B cell (primary cell): Measurements from ENCODE around the gene TXNRD1. TPM values are rescaled to one million over a fixed set of nuclear protein-coding genes. Genes with fewer than 3 reads are reported as not detected.
"Not testable (repeated sequence)": the region's sequence is repeated elsewhere in the genome, so short reads cannot be mapped to it uniquely, and the experiment has no call there.

ENCODE experiments used
- ATAC-seq: fragments of 200-7000 bp; cut with Tn5 transposase; one replicate; pipeline ENCODE4 v1.10.0; 2021; ENCODE audit warnings: low read depth, mild to moderate bottlenecking, moderate number of reproducible peaks, moderate library complexity
- CTCF ChIA-PET: fragments of 350-600 bp; sonication (Branson Sonifier 250); formaldehyde crosslinking; loops from one replicate; lab custom pipeline; 2021; ENCODE audit warnings: antibody characterized with exemption, inconsistent platforms; lab: Charles Lee
- POLR2A ChIA-PET: fragments of 350-600 bp; sonication (Branson Sonifier 250); formaldehyde crosslinking; loops from one replicate; lab custom pipeline; 2021; ENCODE audit warnings: antibody characterized with exemption; lab: Charles Lee
- DNase-seq: peaks from one replicate; pipeline ENCODE4 v3.0.0; 2013
- H2AFZ ChIP-seq: 2 replicates; pipeline ENCODE4 v1.6.1; 2012; ENCODE audit warnings: mild to moderate bottlenecking, low read depth, low read length; ENCODE audit not compliant: insufficient read depth, poor library complexity, severe bottlenecking
- H3K27ac ChIP-seq, 2 donors: 1 replicate in 1 of 2; 2 replicates in 1 of 2; pipeline ENCODE4 v1.5.1; 2012 to 2013; ENCODE audit warnings: low read length in 2 of 2, mild to moderate bottlenecking in 2 of 2, moderate library complexity in 1 of 2
- H3K27me3 ChIP-seq, 4 experiments: fragments of 200-600 bp in 1 of 4; sonication (generic) in 1 of 4; replicated peaks in 1 of 4; 1 replicate in 2 of 4; 2 replicates in 2 of 4; pipeline versions ENCODE4 v1.6.1 to v1.7.0; 2013 to 2016; ENCODE audit warnings: low read length in 3 of 4, mild to moderate bottlenecking in 2 of 4, mixed read lengths in 1 of 4, moderate library complexity in 1 of 4; ENCODE audit not compliant: insufficient read depth in 4 of 4, control insufficient read depth in 3 of 4; ENCODE audit errors: control extremely low read depth in 1 of 4
- H3K36me3 ChIP-seq, 2 experiments: replicated peaks in 1 of 2; 1 replicate in 1 of 2; 2 replicates in 1 of 2; pipeline versions ENCODE4 v1.6.1 to v1.7.1; 2013; ENCODE audit warnings: low read length in 1 of 2; ENCODE audit not compliant: insufficient read depth in 2 of 2, control insufficient read depth in 1 of 2; ENCODE audit errors: control extremely low read depth in 1 of 2, extremely low read depth in 1 of 2
- H3K4me1 ChIP-seq, 2 donors: fragments of 200-600 bp in 1 of 2; sonication (generic) in 1 of 2; 1 replicate in 1 of 2; 2 replicates in 1 of 2; pipeline versions ENCODE4 v1.5.1 to v1.6.1; 2013 to 2017; ENCODE audit warnings: low read length in 2 of 2; ENCODE audit not compliant: control insufficient read depth in 2 of 2, insufficient read depth in 2 of 2
- H3K4me2 ChIP-seq: replicated peaks from 2 replicates; pipeline ENCODE3; 2012; ENCODE audit warnings: mild to moderate bottlenecking, low read depth, low read length; ENCODE audit not compliant: poor library complexity, severe bottlenecking
- H3K4me3 ChIP-seq, 5 experiments: fragments of 200-600 bp in 1 of 5; sonication (generic) in 1 of 5; 1 replicate in 3 of 5; 2 replicates in 2 of 5; pipeline versions ENCODE4 v1.5.1 to v1.7.0; 2011 to 2016; ENCODE audit warnings: low read length in 4 of 5, mild to moderate bottlenecking in 4 of 5, low read depth in 2 of 5, control low read depth in 1 of 5, moderate library complexity in 1 of 5; ENCODE audit not compliant: insufficient read depth in 1 of 5; ENCODE audit errors: control extremely low read depth in 1 of 5, extremely low read depth in 1 of 5
- H3K79me2 ChIP-seq: fragments of 200-600 bp; sonication (generic); one replicate; pipeline ENCODE4 v1.6.0; 2016; ENCODE audit warnings: low read length; ENCODE audit not compliant: control insufficient read depth, insufficient read depth
- H3K9ac ChIP-seq: fragments of 200-600 bp; sonication (generic); 2 replicates; pipeline ENCODE4 v1.6.1; 2017; ENCODE audit warnings: mild to moderate bottlenecking, low read length, moderate library complexity
- H3K9me3 ChIP-seq, 3 donors: one replicate each; pipeline versions ENCODE4 v1.6.1 to v1.7.1; 2013; ENCODE audit warnings: low read length in 2 of 3; ENCODE audit not compliant: control insufficient read depth in 2 of 3, insufficient read depth in 1 of 3; ENCODE audit errors: control extremely low read depth in 1 of 3
- H4K20me1 ChIP-seq: 2 replicates; pipeline ENCODE4 v1.6.0; 2012; ENCODE audit warnings: mild to moderate bottlenecking, low read length; ENCODE audit not compliant: insufficient read depth, control insufficient read depth, poor library complexity, severe bottlenecking
- H3K27ac Mint-ChIP-seq: one replicate; pipeline ENCODE4 v1.8.0; 2021; ENCODE audit warnings: mixed read lengths
- H3K27me3 Mint-ChIP-seq: one replicate; pipeline ENCODE4 v1.8.0; 2021; ENCODE audit warnings: mixed read lengths
- H3K4me1 Mint-ChIP-seq: one replicate; pipeline ENCODE4 v1.8.0; 2021; ENCODE audit warnings: mixed read lengths
- H3K4me3 Mint-ChIP-seq: one replicate; pipeline ENCODE4 v1.8.0; 2021; ENCODE audit warnings: mixed read lengths
- H3K9me3 Mint-ChIP-seq: one replicate; pipeline ENCODE4 v1.8.0; 2022; ENCODE audit warnings: mixed read lengths; ENCODE audit not compliant: insufficient read depth
- EZH2 ChIP-seq: IDR thresholded peaks from 2 replicates; pipeline ENCODE4 v1.6.1; 2012; ENCODE audit warnings: borderline replicate concordance, low read depth, mild to moderate bottlenecking, moderate library complexity, low read length; ENCODE audit not compliant: insufficient read depth, poor library complexity, severe bottlenecking
- WGBS: methylation state at CpG from one replicate; pipeline ENCODE4 v1.1.5; 2013; ENCODE audit warnings: missing lambda C conversion rate; ENCODE audit not compliant: insufficient coverage; 5-methylcytosine and 5-hydroxymethylcytosine counted together
- intact Hi-C: fragments of 100-400 bp; cut with micrococcal nuclease; formaldehyde crosslinking; loops from one replicate; pipeline ENCODE4 v1.10.0; 2022
- polyA plus RNA-seq: library from polyadenylated mRNA; depleted of rRNA; stranded (reverse); fragments of >200 nt; gene quantifications from 2 replicates; pipeline ENCODE4 v1.2.3, GENCODE V29; 2012
- total RNA-seq, 2 donors: library from RNA; stranded (reverse); fragments of 120-200 nt in 1 of 2; gene quantifications; 1 replicate in 1 of 2; 2 replicates in 1 of 2; pipeline versions ENCODE4 v1.2.3 to v1.2.4, GENCODE V29; 2013 to 2022
- TF ChIP-seq, protein P1 (sequence below): fragments of 200-600 bp; IDR thresholded peaks from one replicate; pipeline ENCODE4 v1.8.0; 2022; ENCODE audit warnings: antibody characterized with exemption, mild to moderate bottlenecking

Gene TXNRD1
- total and polyA plus RNA-seq, 2 donors (not counting 1 experiment from before 2014, with no cell fraction given): 10.1 to 44.6 TPM

DNA sequence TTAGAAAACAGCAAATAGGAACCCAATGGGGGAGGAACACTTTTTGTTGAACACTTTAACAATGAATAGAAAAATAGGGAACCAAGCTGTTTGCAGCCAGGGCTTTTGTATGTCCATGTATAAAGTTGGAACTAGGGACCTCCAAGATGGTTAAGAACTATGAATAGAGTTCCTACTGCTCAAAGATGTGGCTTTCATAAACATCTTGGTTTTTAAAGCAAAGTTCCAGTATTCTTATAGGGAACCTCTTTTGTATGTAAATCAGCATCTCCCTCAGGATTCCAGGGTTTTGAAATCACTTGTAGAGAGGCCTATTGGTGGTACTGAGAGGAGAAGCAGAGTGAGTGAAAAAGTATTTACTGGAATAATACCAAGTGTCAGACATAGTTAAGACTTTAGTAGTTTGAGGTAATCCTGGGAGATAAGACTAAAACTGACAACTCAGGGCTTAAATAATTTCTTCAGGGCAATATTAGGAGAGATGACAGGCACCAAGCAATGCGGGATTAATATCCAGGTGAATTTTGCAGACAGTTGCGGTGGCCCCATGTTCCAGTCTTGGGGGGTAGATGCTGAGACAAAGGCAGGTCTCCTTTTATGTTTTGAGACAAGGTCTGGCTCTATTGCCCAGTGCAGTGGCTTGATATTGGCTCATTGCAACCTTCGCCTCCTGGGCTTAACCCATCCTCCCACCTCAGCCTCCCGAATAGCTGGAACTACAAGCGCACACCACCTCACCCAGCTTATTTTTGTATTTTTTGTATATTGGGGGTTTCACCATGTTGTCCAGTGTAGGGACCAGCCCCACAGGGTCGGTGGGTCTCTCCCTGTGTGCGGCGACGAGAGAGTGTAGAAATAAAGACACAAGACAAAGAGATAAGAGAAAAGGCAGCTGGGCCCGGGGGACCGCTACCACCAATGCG is 77.6 kb downstream of the TXNRD1 start:
- Histone ChIP-seq H3K36me3 (peaks cover 9% of the 10 kb centered on the region in 2 experiments), H2AFZ (no peak overlapping the region), H3K27me3 (no peaks in the 10 kb centered on the region), H3K9me3 (no peaks in the 10 kb centered on the region), H3K27ac (no peak overlapping the region), H3K4me2 (no peak overlapping the region), H3K4me1 (peaks cover 11 to 12% of the 10 kb centered on the region in 2 donors), H3K4me3 (no peak overlapping the region), H4K20me1 (no peaks in the 10 kb centered on the region), H3K79me2 (peaks cover 73% of the 10 kb centered on the region), H3K9ac (no peak overlapping the region)
- H3K4me1 Mint-ChIP-seq: peaks cover 19% of the 10 kb centered on the region
- H3K9me3 Mint-ChIP-seq: no peaks in the 10 kb centered on the region
- no peak for TF ChIP-seq EZH2
- TF ChIP-seq, protein P1, sequence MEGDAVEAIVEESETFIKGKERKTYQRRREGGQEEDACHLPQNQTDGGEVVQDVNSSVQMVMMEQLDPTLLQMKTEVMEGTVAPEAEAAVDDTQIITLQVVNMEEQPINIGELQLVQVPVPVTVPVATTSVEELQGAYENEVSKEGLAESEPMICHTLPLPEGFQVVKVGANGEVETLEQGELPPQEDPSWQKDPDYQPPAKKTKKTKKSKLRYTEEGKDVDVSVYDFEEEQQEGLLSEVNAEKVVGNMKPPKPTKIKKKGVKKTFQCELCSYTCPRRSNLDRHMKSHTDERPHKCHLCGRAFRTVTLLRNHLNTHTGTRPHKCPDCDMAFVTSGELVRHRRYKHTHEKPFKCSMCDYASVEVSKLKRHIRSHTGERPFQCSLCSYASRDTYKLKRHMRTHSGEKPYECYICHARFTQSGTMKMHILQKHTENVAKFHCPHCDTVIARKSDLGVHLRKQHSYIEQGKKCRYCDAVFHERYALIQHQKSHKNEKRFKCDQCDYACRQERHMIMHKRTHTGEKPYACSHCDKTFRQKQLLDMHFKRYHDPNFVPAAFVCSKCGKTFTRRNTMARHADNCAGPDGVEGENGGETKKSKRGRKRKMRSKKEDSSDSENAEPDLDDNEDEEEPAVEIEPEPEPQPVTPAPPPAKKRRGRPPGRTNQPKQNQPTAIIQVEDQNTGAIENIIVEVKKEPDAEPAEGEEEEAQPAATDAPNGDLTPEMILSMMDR: no peak
- 100% methylated on average over 5 of the region's 12 CpGs for WGBS
- H3K4me3 Mint-ChIP-seq: no peak overlapping the region
- intact Hi-C loops: no loop called here
- POLR2A ChIA-PET: no interaction called here
- DNase-seq (no peak), ATAC-seq (no peak)
- no peak overlapping the region for H3K27ac Mint-ChIP-seq
- no peaks in the 10 kb centered on the region for H3K27me3 Mint-ChIP-seq
- CTCF ChIA-PET: interaction anchor here (0.7 kb wide), 1 partner anchor 152 kb away, joined by 3 read pairs; no protein-coding TSS in a partner anchor

GRCh38 chr12:104294158-104294859 is 78.7 kb downstream of the TXNRD1 start:
- intact Hi-C loops, H3K4me3 Mint-ChIP-seq, H3K9me3 ChIP-seq, H3K9ac ChIP-seq, H3K27ac Mint-ChIP-seq, H3K27me3 ChIP-seq, H3K27ac ChIP-seq, H3K4me1 ChIP-seq, H3K4me3 ChIP-seq, H4K20me1 ChIP-seq, H3K9me3 Mint-ChIP-seq, H3K4me1 Mint-ChIP-seq, POLR2A ChIA-PET, H3K36me3 ChIP-seq, DNase-seq, H3K27me3 Mint-ChIP-seq, H2AFZ ChIP-seq, H3K4me2 ChIP-seq, ATAC-seq, CTCF ChIA-PET: not testable (repeated sequence)
- WGBS: 95% methylated on average over 3 of the region's 17 CpGs
- peaks cover 71% of the 10 kb centered on the region for H3K79me2 ChIP-seq
